Nephron (organoid): ENCODE data around the gene RWDD3.

Experiments used
- H3K27ac Mint-ChIP-seq, 3 experiments: 2 replicates each; pipeline ENCODE4 v1.8.0; 2020; ENCODE audit warnings: mixed read lengths in 3 of 3, mild to moderate bottlenecking in 2 of 3, moderate library complexity in 1 of 3
- H3K27me3 Mint-ChIP-seq: 2 replicates; pipeline ENCODE4 v1.8.0; 2021; ENCODE audit warnings: low read depth, mild to moderate bottlenecking, moderate library complexity, mixed read lengths
- H3K36me3 Mint-ChIP-seq: 2 replicates; pipeline ENCODE4 v1.8.0; 2020; ENCODE audit warnings: low read depth, mixed read lengths
- H3K4me1 Mint-ChIP-seq: 2 replicates; pipeline ENCODE4 v1.8.0; 2020; ENCODE audit warnings: mixed read lengths
- H3K4me3 Mint-ChIP-seq, 3 experiments: 2 replicates each; pipeline ENCODE4 v1.8.0; 2020; ENCODE audit warnings: mild to moderate bottlenecking in 3 of 3, mixed read lengths in 3 of 3, moderate library complexity in 2 of 3
- H3K9me3 Mint-ChIP-seq: 2 replicates; pipeline ENCODE4 v1.8.0; 2020; ENCODE audit warnings: mixed read lengths
- CTCF ChIP-seq, 3 experiments: fragments of 200-600 bp; sonication (generic); IDR thresholded peaks; one replicate each; pipeline ENCODE4 v1.5.0; 2021; ENCODE audit warnings: antibody characterized with exemption in 3 of 3; ENCODE audit not compliant: unreplicated experiment in 3 of 3

Gene RWDD3

DNA sequence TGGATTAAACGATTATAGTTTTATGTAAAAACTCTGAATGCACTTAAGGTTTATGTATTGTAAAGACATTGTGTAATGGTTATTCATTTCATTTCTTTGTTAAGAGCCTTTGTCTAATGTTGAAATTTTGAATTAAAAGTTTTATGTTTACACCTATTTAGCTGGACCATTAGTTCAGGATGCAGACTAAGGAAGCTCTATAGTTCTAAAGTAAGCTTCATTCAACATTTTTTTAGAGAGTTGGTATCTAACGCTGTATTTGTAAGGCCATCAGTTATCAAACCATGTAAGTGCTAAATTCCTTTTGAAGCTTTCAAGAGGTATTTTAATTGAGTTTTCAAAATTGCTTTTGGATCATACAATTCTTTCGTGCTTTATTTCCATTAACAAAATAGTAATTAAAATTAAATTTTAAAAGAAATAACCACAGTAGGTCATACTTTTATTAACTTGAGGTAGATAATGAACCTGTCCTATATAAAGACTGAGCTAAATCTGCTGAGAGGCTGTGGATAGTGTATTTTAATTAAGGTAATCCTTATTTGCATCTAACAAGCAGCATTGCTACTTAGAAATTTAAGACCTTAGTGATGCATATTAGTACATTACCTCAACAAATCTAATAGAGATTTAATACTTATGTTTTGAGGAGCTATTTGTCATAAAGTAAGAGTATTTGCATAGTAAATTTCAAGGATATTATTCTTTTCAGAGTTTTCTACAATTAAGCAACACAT is 47.9 kb downstream of the RWDD3 start:
- H3K27me3 Mint-ChIP-seq: no peaks in the 10 kb centered on the region

GRCh38 chr1:95282518-95282895 is 48.5 kb downstream of the RWDD3 start:
- H3K4me3 Mint-ChIP-seq: no peak overlapping the region
- H3K36me3 Mint-ChIP-seq: no peaks in the 10 kb centered on the region
- TF ChIP-seq CTCF (IDR thresholded peaks at IDR 0.05; ENCODE audit: unreplicated experiment in 3 of 3): no peak
- no peaks in the 10 kb centered on the region for H3K4me1 Mint-ChIP-seq
- H3K27ac Mint-ChIP-seq: no peak overlapping the region
- H3K9me3 Mint-ChIP-seq: no peaks in the 10 kb centered on the region
- H3K27me3 Mint-ChIP-seq: no peaks in the 10 kb centered on the region

More for the DNA sequence above, 47.9 kb downstream of the RWDD3 start:
- no peak for TF ChIP-seq CTCF (IDR thresholded peaks at IDR 0.05; ENCODE audit: unreplicated experiment in 3 of 3)
- Mint-ChIP-seq H3K4me1 (no peaks in the 10 kb centered on the region), H3K9me3 (no peaks in the 10 kb centered on the region), H3K27ac (no peak overlapping the region), H3K4me3 (no peak overlapping the region), H3K36me3 (no peaks in the 10 kb centered on the region)

GRCh38 chr1:95284420-95284819 is 50.4 kb downstream of the RWDD3 start:
- no peaks in the 10 kb centered on the region for H3K27me3 Mint-ChIP-seq
- no peaks in the 10 kb centered on the region for H3K36me3 Mint-ChIP-seq
- H3K9me3 Mint-ChIP-seq: no peaks in the 10 kb centered on the region
- no peak overlapping the region for H3K4me3 Mint-ChIP-seq
- no peaks in the 10 kb centered on the region for H3K4me1 Mint-ChIP-seq
- TF ChIP-seq CTCF (IDR thresholded peaks at IDR 0.05; ENCODE audit: unreplicated experiment in 3 of 3): no peak
- H3K27ac Mint-ChIP-seq: peak overlapping the region in 1 of 3 experiments; percentile 13

GRCh38 chr1:95286479-95286878 is 52.5 kb downstream of the RWDD3 start:
- no peaks in the 10 kb centered on the region for H3K27me3 Mint-ChIP-seq

GRCh38 chr1:95287081-95287480 is 53.1 kb downstream of the RWDD3 start:
- no peaks in the 10 kb centered on the region for H3K4me1 Mint-ChIP-seq
- TF ChIP-seq CTCF (IDR thresholded peaks at IDR 0.05; ENCODE audit: unreplicated experiment in 3 of 3): peak in 2 of 3 experiments; percentile 13 to 28
- H3K4me3 Mint-ChIP-seq: no peak overlapping the region
- H3K9me3 Mint-ChIP-seq: no peaks in the 10 kb centered on the region
- H3K27me3 Mint-ChIP-seq: no peaks in the 10 kb centered on the region
- no peak overlapping the region for H3K27ac Mint-ChIP-seq
- H3K36me3 Mint-ChIP-seq: no peaks in the 10 kb centered on the region

More at GRCh38 chr1:95286479-95286878, 52.5 kb downstream of the RWDD3 start:
- no peaks in the 10 kb centered on the region for H3K4me1 Mint-ChIP-seq
- TF ChIP-seq CTCF (IDR thresholded peaks at IDR 0.05; ENCODE audit: unreplicated experiment in 3 of 3): no peak
- no peaks in the 10 kb centered on the region for H3K9me3 Mint-ChIP-seq
- no peak overlapping the region for H3K4me3 Mint-ChIP-seq
- H3K27ac Mint-ChIP-seq: no peak overlapping the region
- H3K36me3 Mint-ChIP-seq: no peaks in the 10 kb centered on the region

DNA sequence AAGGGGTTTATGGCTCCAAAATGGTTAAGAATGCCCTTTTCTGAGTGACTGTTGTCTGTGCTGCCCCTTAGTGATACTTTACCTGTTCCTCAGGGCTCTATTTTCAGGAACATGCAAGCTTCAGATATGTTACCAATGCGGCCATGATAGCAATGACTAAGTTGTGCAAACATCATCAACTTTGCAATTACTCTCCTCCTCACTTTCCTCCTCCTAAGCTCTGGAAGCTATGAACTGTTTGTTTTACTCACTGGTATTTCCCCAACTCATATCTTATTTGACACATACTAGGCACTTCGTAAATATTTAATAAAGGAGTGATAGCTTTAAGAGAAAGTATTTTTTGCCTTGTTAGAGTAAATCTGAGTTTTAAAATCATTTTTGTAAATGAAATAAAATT is 53.8 kb downstream of the RWDD3 start:
- no peak for TF ChIP-seq CTCF (IDR thresholded peaks at IDR 0.05; ENCODE audit: unreplicated experiment in 3 of 3)
- H3K36me3 Mint-ChIP-seq: no peaks in the 10 kb centered on the region
- no peaks in the 10 kb centered on the region for H3K9me3 Mint-ChIP-seq
- no peak overlapping the region for H3K4me3 Mint-ChIP-seq
- H3K27me3 Mint-ChIP-seq: no peaks in the 10 kb centered on the region
- H3K27ac Mint-ChIP-seq: no peak overlapping the region
- no peaks in the 10 kb centered on the region for H3K4me1 Mint-ChIP-seq
